Progenitor cell of endocrine pancreas (in vitro differentiated cells): ENCODE data around the gene SEMA4A. TPM values are rescaled to one million over a fixed set of nuclear protein-coding genes. Genes with fewer than 3 reads are reported as not detected.
"Not testable (repeated sequence)": the region's sequence is repeated elsewhere in the genome, so short reads cannot be mapped to it uniquely, and the experiment has no call there.

Experiments used
- DNase-seq: peaks from one replicate; pipeline ENCODE4 v3.0.0; 2021; ENCODE audit warnings: low spot score; ENCODE audit not compliant: unreplicated experiment
- H3K27ac Mint-ChIP-seq: 2 replicates; pipeline ENCODE4 v1.8.0; 2021; ENCODE audit warnings: mild to moderate bottlenecking, moderate library complexity, mixed read lengths
- H3K27me3 Mint-ChIP-seq: 2 replicates; pipeline ENCODE4 v1.8.0; 2021; ENCODE audit warnings: mixed read lengths
- H3K36me3 Mint-ChIP-seq: 2 replicates; pipeline ENCODE4 v1.8.0; 2022; ENCODE audit warnings: mixed read lengths; ENCODE audit not compliant: insufficient read depth
- H3K4me1 Mint-ChIP-seq: 2 replicates; pipeline ENCODE4 v1.8.0; 2021; ENCODE audit warnings: low read depth, mixed read lengths
- H3K4me3 Mint-ChIP-seq: 2 replicates; pipeline ENCODE4 v1.8.0; 2021; ENCODE audit warnings: low read depth, mild to moderate bottlenecking, moderate library complexity, mixed read lengths
- H3K9me3 Mint-ChIP-seq: 2 replicates; pipeline ENCODE4 v1.8.0; 2021; ENCODE audit warnings: low read depth, mixed read lengths
- CTCF ChIP-seq: fragments of 200-600 bp; sonication (generic); IDR thresholded peaks from one replicate; pipeline ENCODE4 v1.5.0; 2021; ENCODE audit warnings: antibody characterized with exemption, mild to moderate bottlenecking; ENCODE audit not compliant: unreplicated experiment
- total RNA-seq: library from RNA; stranded (reverse); gene quantifications from 2 replicates; pipeline ENCODE4 v1.2.1, GENCODE V29; 2021

Gene SEMA4A
- total RNA-seq, 1 donor from 2014 or later = 2.1 TPM

GRCh38 chr1:156167536-156167935 is 14.2 kb downstream of the SEMA4A start:
- peaks cover 2% of the 10 kb centered on the region for H3K36me3 Mint-ChIP-seq
- H3K9me3 Mint-ChIP-seq = no peaks in the 10 kb centered on the region
- no peak for DNase-seq
- peaks cover 5% of the 10 kb centered on the region for H3K27me3 Mint-ChIP-seq
- no peak overlapping the region for H3K4me3 Mint-ChIP-seq
- H3K27ac Mint-ChIP-seq = no peak overlapping the region
- no peak for TF ChIP-seq CTCF
- H3K4me1 Mint-ChIP-seq = no peaks in the 10 kb centered on the region

DNA sequence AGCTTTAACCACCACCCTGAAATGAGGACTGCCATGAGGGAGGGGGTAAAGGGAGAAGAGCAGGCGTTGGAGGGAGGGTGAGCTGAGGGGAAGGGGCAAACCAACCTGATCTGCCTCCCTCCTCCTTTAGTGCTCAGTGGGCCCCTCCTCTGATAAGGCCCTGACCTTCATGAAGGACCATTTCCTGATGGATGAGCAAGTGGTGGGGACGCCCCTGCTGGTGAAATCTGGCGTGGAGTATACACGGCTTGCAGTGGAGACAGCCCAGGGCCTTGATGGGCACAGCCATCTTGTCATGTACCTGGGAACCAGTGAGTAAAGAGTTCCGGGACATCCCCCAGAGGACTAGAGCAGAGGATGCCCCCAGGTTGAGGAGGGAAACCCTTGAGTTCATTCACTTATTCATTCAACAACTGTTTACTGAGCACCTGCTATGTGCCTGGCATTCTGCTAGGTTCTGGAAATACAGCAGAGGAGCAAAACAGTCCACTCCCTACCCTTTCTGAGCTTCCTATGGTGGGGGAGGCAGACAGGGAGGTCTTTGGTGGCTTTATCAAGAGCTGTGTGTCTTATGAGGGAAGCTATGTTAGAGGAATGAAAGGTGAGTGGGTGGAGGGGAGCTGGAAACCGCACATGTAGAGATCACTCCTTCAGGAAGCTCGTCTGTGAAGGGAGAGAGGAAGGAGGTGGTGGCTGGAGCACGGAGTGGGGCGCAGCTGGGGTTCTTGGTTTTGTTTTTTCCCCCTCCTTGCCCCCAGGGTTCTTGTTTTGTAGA is 19.5 kb downstream of the SEMA4A start:
- Mint-ChIP-seq H3K27ac (no peak overlapping the region), H3K36me3 (no peaks in the 10 kb centered on the region), H3K4me1 (peaks cover 10% of the 10 kb centered on the region), H3K9me3 (no peaks in the 10 kb centered on the region), H3K4me3 (no peak overlapping the region), H3K27me3 (peaks cover 18% of the 10 kb centered on the region)
- no peak for TF ChIP-seq CTCF
- no peak for DNase-seq

GRCh38 chr1:156176610-156177210 is 23.3 kb downstream of the SEMA4A start:
- no peak for DNase-seq
- peaks cover 15% of the 10 kb centered on the region for H3K27me3 Mint-ChIP-seq

DNA sequence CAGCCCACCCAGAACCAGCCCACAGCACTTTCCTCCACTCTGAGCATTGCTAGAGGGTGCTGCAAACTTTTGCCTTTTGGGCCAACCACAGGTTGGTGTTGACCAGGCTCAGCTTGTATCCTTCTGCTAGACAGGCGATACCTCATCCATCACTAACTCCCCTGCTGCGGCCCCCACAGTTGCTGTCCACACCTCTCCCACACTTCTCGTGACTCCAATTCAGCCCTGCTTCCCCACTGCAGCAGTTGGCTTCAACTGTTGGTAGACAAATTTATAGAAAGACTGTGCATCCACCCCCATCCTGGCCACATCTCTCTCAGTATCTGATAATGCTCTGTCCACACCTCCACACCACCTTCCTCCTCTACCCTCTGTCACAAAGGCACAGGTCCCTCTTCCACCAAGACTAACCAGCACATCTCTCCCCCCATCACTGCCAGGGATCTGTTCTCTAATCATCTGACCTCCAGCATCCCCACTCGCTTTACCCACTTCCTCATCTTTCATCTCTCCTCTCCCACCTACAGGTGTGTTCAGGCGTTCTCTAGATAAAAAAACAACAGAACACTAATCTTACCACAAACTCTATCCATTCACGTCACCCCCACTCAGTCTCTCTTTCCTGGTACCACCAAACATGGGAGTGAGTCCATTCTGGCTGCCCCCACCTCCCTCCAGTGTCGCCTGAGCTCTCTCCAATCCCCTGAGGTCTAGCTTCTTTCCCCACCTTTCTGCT is 24.7 kb downstream of the SEMA4A start:
- DNase-seq = no peak
- Mint-ChIP-seq H3K9me3 (no peaks in the 10 kb centered on the region), H3K27ac (no peak overlapping the region), H3K4me1 (peaks cover 34% of the 10 kb centered on the region), H3K36me3 (no peaks in the 10 kb centered on the region), H3K4me3 (no peak overlapping the region), H3K27me3 (peaks cover 14% of the 10 kb centered on the region)
- no peak for TF ChIP-seq CTCF

More at GRCh38 chr1:156176610-156177210, 23.3 kb downstream of the SEMA4A start:
- peaks cover 28% of the 10 kb centered on the region for H3K4me1 Mint-ChIP-seq
- no peak overlapping the region for H3K4me3 Mint-ChIP-seq
- H3K36me3 Mint-ChIP-seq = no peaks in the 10 kb centered on the region
- no peak for TF ChIP-seq CTCF
- H3K9me3 Mint-ChIP-seq = no peaks in the 10 kb centered on the region
- H3K27ac Mint-ChIP-seq = no peak overlapping the region

- H3K27me3 Mint-ChIP-seq = peaks cover 4% of the 10 kb centered on the region
- H3K4me3 Mint-ChIP-seq = no peak overlapping the region
Observed at GRCh38 chr1:156180471-156180870, 27.1 kb downstream of the SEMA4A start.

DNA sequence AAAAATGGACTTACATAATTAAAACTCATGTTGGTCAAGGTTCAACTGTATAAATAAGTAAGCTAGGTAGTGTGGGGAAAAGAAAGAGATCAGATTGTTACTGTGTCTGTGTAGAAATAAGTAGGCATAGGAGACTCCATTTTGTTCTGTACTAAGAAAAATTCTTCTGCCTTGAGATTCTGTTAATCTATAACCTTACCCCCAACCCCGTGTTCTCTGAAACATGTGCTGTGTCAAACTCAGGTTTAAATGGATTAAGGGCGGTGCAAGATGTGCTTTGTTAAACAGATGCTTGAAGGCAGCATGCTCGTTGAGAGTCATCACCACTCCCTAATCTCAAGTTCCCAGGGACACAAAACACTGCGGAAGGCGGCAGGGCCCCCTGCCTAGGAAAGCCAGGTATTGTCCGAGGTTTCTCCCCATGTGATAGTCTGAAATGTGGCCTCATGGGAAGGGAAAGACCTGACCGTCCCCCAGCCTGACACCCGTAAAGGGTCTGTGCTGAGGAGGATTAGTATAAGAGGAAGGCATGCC is 28.1 kb downstream of the SEMA4A start:
- peak overlapping the region; percentile 94 for H3K27ac Mint-ChIP-seq
- H3K4me3 Mint-ChIP-seq = peak overlapping the region; percentile 23
- peaks cover 38% of the 10 kb centered on the region for H3K4me1 Mint-ChIP-seq
- not testable (repeated sequence) for H3K9me3 Mint-ChIP-seq, H3K36me3 Mint-ChIP-seq, H3K27me3 Mint-ChIP-seq, DNase-seq

More at GRCh38 chr1:156180471-156180870, 27.1 kb downstream of the SEMA4A start:
- no peak for DNase-seq
- peaks cover 38% of the 10 kb centered on the region for H3K4me1 Mint-ChIP-seq
- no peak for TF ChIP-seq CTCF
- no peaks in the 10 kb centered on the region for H3K36me3 Mint-ChIP-seq
- H3K9me3 Mint-ChIP-seq = no peaks in the 10 kb centered on the region
- no peak overlapping the region for H3K27ac Mint-ChIP-seq

DNA sequence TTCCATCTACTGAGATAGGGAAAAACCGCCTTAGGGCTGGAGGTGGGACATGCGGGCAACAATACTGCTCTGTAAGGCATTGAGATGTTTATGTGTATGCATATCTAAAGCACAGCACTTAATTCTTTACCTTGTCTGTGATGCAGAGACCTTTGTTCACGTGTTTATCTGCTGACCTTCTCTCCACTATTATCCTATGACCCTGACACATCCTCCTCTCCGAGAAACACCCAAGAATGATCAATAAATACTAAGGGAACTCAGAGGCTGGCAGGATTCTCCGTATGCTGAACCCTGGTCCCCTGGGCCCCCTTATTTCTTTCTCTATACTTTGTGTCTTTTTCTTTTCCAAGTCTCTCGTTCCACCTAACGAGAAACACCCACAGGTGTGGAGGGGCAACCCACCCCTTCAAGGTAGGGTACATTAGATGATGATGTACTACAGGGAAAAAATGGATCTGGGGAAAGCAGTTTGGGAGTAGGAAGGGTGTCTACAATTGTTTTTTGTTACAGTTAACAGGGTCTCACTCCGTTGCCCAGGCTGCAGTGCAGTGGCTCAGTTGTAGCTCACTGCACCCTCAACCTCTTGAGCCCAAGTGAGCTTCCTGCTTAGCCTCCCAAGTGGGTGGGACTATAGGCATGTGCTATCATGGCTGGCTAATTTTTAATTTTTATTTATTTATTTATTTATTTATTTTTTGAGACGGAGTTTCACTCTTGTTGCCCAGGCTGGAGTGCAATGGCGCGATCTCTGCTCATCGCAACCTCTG is 28.8 kb downstream of the SEMA4A start:
- H3K27me3 Mint-ChIP-seq, H3K4me3 Mint-ChIP-seq, H3K9me3 Mint-ChIP-seq, DNase-seq, H3K36me3 Mint-ChIP-seq: not testable (repeated sequence)
- peaks cover 36% of the 10 kb centered on the region for H3K4me1 Mint-ChIP-seq
- H3K27ac Mint-ChIP-seq = peak overlapping the region; percentile 94
